ENCODE measurements around the gene CACNB1. TPM values are rescaled to one million over a fixed set of nuclear protein-coding genes. Genes with fewer than 3 reads are reported as not detected.

The CACNB1 gene
- total and polyA plus RNA-seq, 2 of the 4 experiments (the other 2 are of a cell fraction) = 2.5 to 8.6 TPM

DNA sequence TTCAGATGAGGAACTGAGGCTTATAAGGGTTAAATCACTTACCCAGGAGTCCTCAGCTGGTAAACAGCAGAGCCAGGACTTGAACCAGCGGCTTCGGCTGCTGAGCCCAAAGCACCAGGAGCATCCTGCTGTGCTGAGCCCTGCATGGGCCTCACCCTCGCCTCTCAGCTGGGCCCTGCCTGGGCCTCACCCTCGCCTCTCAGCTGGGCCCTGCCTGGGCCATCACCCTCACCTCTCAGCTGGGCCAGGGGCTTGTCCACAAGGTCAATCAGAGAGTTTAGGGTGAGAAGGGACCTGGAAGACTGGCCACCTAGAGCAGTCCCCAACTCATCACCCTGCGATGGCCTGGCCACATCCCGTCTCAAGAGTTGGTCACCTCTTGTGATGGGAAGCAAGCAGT is 24.1 kb upstream of the CACNB1 start:
- CTCF ChIA-PET = no interaction called here
- no TSS peak for BruUV-seq (replicated peaks)
- H2AK5ac ChIP-seq (ENCODE audit: low read depth, low read length) = no peak overlapping the region

More for the DNA sequence above, 24.1 kb upstream of the CACNB1 start:
- in situ Hi-C loops (cut with MboI; ENCODE audit: low sequenced_read_pairs) (no loop called here), dilution Hi-C loops (cut with HindIII; ENCODE audit: low sequenced_read_pairs, unreplicated experiment) (no loop called here), intact Hi-C loops (cut with micrococcal nuclease) (no loop called here)
- no peak overlapping the region for H2AK9ac ChIP-seq (replicated peaks; ENCODE audit: low read depth, low read length, poor library complexity)
- no peaks in the 10 kb centered on the region for H4K20me1 ChIP-seq (ENCODE audit: insufficient read depth, low read length)
- no peak overlapping the region for H2BK120ac ChIP-seq (ENCODE audit: low read depth, low read length)
- no peak overlapping the region for H3K27ac ChIP-seq (ENCODE audit: insufficient read depth, low read length)
- peaks cover 76% of the 10 kb centered on the region for H3K27me3 ChIP-seq (ENCODE audit: control insufficient read depth, insufficient read depth, low read length)
- no peak overlapping the region for H3K14ac ChIP-seq (replicated peaks; ENCODE audit: low read depth, low read length)
- no peak overlapping the region for H4K5ac ChIP-seq (ENCODE audit: low read depth, low read length)
- no peak overlapping the region for H4K8ac ChIP-seq (ENCODE audit: low read depth in 2 of 2, low read length in 2 of 2)
- H3K18ac ChIP-seq (ENCODE audit: low read depth, low read length) = no peak overlapping the region
- DNase-seq (no peak), ATAC-seq (ENCODE audit: low read depth) (no peak)
- H2BK5ac ChIP-seq (ENCODE audit: low read depth, low read length, poor library complexity, severe bottlenecking) = no peak overlapping the region
- POLR2A ChIA-PET (ENCODE audit: unreplicated experiment) = no interaction called here
- H3K4me1 ChIP-seq (ENCODE audit: control insufficient read depth, insufficient read depth, low read length) = peaks cover 4% of the 10 kb centered on the region; the same call in 1 of the 2 replicates
- H3K36me3 ChIP-seq (ENCODE audit: control insufficient read depth, insufficient read depth, low read length) = no peaks in the 10 kb centered on the region
- H2BK15ac ChIP-seq (ENCODE audit: low read depth, low read length) = no peak overlapping the region
- H3K4me3 ChIP-seq (ENCODE audit: insufficient read depth, low read depth, low read length) = no peak overlapping the region
- H3K9me1 ChIP-seq (ENCODE audit: insufficient read depth, low read length) = no peaks in the 10 kb centered on the region
- no CpG with 5 or more reads among the region's 6 CpGs for WGBS, 2 experiments (ENCODE audit: extremely low coverage in 2 of 2, insufficient read length in 1 of 2)
- H3K4ac ChIP-seq (ENCODE audit: low read depth, low read length) = no peak overlapping the region
- H2BK20ac ChIP-seq (ENCODE audit: low read depth, low read length) = no peak overlapping the region
- no peak overlapping the region for H3K23ac ChIP-seq (ENCODE audit: low read depth, low read length)
- no peak overlapping the region for H3K9ac ChIP-seq (ENCODE audit: low read depth, low read length)
- H3K56ac ChIP-seq (ENCODE audit: extremely low read depth, insufficient read depth, low read length) = no peak overlapping the region
- no peaks in the 10 kb centered on the region for H3K9me3 ChIP-seq (ENCODE audit: control insufficient read depth, insufficient read depth, low read length)
- H4K91ac ChIP-seq (ENCODE audit: insufficient read depth, low read depth, low read length) = no peak overlapping the region
- H3K79me1 ChIP-seq (ENCODE audit: low read depth in 1 of 2, low read length in 2 of 2) = no peaks in the 10 kb centered on the region
- H2AFZ ChIP-seq (replicated peaks; ENCODE audit: low read length, poor library complexity) = no peak overlapping the region
- no peak overlapping the region for H3K4me2 ChIP-seq (ENCODE audit: low read depth, low read length)
- TF ChIP-seq MAZ (IDR thresholded peaks at IDR 0.05; ENCODE audit: borderline replicate concordance, low read depth, low read length) = no peak
- TF ChIP-seq SMC3 (IDR thresholded peaks at IDR 0.05; ENCODE audit: low read depth, low read length) = no peak
- TF ChIP-seq BHLHE40 (IDR thresholded peaks at IDR 0.05; ENCODE audit: low read depth, low read length) = no peak
- TF ChIP-seq POLR2A (IDR thresholded peaks at IDR 0.05; ENCODE audit: low read depth, low read length) = no peak
- TF ChIP-seq, protein P1, sequence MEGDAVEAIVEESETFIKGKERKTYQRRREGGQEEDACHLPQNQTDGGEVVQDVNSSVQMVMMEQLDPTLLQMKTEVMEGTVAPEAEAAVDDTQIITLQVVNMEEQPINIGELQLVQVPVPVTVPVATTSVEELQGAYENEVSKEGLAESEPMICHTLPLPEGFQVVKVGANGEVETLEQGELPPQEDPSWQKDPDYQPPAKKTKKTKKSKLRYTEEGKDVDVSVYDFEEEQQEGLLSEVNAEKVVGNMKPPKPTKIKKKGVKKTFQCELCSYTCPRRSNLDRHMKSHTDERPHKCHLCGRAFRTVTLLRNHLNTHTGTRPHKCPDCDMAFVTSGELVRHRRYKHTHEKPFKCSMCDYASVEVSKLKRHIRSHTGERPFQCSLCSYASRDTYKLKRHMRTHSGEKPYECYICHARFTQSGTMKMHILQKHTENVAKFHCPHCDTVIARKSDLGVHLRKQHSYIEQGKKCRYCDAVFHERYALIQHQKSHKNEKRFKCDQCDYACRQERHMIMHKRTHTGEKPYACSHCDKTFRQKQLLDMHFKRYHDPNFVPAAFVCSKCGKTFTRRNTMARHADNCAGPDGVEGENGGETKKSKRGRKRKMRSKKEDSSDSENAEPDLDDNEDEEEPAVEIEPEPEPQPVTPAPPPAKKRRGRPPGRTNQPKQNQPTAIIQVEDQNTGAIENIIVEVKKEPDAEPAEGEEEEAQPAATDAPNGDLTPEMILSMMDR (conservative IDR thresholded peaks at IDR 0.05; ENCODE audit: low read depth, low read length) = no peak
- TF ChIP-seq, protein P2, sequence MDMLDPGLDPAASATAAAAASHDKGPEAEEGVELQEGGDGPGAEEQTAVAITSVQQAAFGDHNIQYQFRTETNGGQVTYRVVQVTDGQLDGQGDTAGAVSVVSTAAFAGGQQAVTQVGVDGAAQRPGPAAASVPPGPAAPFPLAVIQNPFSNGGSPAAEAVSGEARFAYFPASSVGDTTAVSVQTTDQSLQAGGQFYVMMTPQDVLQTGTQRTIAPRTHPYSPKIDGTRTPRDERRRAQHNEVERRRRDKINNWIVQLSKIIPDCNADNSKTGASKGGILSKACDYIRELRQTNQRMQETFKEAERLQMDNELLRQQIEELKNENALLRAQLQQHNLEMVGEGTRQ (IDR thresholded peaks at IDR 0.05; ENCODE audit: low read depth, low read length) = no peak
- no peak for TF ChIP-seq RFX5 (IDR thresholded peaks at IDR 0.05; ENCODE audit: low read depth, low read length)
- TF ChIP-seq MXI1 (IDR thresholded peaks at IDR 0.05; ENCODE audit: borderline replicate concordance, low read depth, low read length) = no peak
- TF ChIP-seq MAFK (IDR thresholded peaks at IDR 0.05; ENCODE audit: low read depth, low read length) = no peak
- TF ChIP-seq ELK1 (IDR thresholded peaks at IDR 0.05; ENCODE audit: borderline replicate concordance, low read depth, low read length) = no peak
- TF ChIP-seq CHD1 (IDR thresholded peaks at IDR 0.05; ENCODE audit: low read depth, low read length) = no peak
- no peak for TF ChIP-seq NFE2L2 (IDR thresholded peaks at IDR 0.05; ENCODE audit: low read depth, low read length)
- TF ChIP-seq RAD21 (IDR thresholded peaks at IDR 0.05; ENCODE audit: low read length) = no peak
- TF ChIP-seq RCOR1 (IDR thresholded peaks at IDR 0.05; ENCODE audit: insufficient replicate concordance, low read length) = no peak
- TF ChIP-seq CEBPB (IDR thresholded peaks at IDR 0.05; ENCODE audit: low read depth, low read length) = no peak
- TF ChIP-seq FOS (IDR thresholded peaks at IDR 0.05; ENCODE audit: low read depth, low read length) = no peak

Measured in IMR-90 (cell line).